HG03520 (cell line): ENCODE measurements around the gene ZNF263.
"Not testable (repeated sequence)": the region's sequence is repeated elsewhere in the genome, so short reads cannot be mapped to it uniquely, and the experiment has no call there.

Experiments used
- ATAC-seq: cut with Tn5 transposase; IDR thresholded peaks from one replicate; pipeline ENCODE4 v1.9.1; 2021; ENCODE audit warnings: mild to moderate bottlenecking, moderate library complexity; ENCODE audit not compliant: unreplicated experiment

Gene ZNF263

DNA sequence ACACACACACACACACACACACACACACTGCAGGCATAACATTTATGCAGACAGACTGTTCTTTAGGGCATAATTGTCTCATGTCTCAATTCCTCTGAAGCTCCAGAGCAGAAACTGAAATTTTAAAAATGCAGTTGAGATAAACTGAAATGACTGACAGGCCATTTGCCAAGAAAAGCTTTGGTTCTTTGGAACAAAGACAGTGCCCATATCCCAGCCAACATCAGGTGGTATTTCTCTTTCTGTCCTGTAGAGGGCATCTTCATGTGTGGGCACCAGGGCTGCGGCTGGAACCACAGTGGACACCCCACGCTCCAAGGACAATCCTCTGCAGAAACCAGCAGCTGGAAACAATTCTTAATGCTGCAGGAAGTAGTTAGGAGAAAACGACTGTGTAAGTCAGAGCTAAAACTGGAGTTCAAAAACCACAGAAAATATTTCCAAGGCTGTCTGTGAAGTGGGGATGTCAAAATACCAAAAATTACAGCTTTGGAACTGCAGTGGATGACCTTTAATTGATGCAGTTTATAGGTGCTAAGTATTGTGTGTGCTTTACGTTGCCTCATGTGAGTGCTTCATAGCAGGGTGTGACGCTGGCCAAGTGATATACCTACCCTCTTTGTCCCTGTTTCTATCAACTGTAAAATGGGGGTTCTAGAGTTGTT lies 16.3 kb upstream of the ZNF263 start:
- no peak for ATAC-seq

DNA sequence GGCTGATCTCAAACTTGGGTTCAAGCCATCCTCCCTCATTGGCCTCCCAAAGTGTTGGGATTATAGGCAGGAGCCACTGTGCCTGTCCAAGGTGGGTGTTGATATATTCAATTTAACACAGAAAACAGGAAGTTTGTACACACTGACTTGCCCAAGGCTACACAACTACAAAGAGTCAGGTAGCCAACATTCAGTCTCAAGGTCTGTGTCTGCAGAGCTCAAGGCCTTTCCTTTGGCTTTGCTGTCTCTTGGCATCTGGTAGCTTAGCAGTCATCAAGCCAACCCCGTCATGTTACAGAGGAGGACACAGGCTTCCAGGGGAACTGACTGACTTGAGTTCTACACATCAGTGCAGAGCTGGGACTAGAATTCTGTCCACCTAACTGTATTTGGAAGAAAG lies 15.0 kb upstream of the ZNF263 start:
- ATAC-seq: no peak

DNA sequence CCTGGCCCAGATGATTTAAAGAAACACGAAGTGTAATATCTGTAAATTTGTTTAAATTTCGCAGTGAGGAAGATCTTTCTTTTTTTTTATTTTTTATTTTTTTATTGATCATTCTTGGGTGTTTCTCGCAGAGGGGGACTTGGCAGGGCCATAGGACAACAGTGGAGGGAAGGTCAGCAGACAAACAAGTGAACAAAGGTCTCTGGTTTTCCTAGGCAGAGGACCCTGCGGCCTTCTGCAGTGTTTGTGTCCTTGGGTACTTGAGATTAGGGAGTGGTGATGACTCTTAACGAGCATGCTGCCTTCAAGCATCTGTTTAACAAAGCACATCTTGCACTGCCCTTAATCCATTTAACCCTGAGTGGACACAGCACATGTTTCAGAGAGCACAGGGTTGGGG lies 12.6 kb upstream of the ZNF263 start:
- ATAC-seq: not testable (repeated sequence)

DNA sequence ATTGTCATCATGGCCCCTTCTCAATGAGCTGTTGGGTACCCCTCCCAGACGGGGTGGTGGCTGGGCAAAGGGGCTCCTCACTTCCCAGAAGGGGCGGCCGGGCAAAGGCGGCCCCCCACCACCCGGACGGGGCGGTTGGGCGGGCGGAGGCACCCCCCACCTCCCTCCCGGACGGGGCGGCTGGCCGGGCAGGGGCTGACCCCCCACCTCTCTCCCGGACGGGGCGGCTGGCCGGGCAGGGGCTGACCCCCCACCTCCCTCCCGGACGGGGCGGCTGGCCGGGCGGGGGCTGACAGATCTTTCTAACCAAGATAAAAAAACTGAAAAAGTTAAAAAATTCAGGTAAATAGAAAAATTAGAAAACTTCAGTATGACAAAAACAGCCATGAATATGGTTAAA lies 12.0 kb upstream of the ZNF263 start:
- not testable (repeated sequence) for ATAC-seq

DNA sequence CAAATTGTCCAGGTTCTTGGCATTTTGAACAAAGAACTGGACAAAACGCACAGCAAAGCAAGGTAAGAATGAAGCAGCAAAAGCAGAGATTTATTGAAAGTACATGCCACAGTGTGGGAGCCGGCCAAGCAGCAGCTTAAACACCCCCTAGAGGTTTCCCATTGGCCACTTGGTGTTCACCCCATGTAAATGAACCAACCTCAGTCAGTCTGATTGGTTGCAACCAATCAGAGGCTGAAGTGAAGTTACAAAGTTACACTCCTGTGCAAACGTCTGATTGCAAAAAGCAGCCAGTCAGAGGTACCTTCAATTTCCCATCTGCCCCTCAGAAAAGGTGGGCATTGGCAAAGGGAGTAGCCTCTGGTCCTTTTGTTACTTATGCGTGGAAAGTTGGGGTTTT lies 8.8 kb upstream of the ZNF263 start:
- ATAC-seq: no peak

DNA sequence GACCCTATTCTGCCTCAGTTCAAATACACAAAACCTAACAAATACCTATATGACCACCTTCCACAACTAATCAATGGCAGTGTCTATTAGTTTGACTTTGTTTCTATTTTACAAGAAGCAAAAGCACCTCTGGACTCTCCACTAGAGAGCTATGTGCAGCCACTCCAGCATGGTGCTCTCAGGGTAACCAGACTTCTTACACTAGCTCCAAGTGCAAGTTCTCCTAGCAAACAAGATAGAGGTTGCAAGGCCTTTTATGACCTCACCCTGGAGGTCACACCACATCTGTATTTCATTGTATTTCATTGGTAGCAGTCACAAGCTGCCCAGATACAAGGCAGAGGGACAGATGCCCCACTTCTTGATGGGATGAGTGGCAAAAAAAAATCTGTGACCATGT lies 8.3 kb upstream of the ZNF263 start:
- ATAC-seq: no peak

DNA sequence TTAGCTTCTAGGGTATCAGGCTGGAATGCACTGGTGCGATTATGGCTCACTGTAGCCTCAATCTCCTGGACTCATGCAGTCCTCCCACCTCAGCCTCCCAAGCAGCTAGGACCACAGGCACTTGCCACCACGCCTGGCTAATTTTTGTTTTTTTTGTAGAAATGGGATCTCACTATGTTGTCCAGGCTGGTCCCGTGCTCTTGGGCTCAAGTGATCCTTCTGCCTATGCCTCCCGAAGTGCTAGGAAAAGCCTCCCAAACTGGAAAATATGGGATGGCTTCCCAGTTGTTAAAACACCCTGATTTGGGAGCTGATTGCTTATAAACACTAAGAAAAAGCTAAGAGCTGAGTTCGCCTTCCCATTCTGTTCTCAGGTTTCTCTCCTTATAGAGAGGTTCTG lies 6.6 kb upstream of the ZNF263 start:
- no peak for ATAC-seq

DNA sequence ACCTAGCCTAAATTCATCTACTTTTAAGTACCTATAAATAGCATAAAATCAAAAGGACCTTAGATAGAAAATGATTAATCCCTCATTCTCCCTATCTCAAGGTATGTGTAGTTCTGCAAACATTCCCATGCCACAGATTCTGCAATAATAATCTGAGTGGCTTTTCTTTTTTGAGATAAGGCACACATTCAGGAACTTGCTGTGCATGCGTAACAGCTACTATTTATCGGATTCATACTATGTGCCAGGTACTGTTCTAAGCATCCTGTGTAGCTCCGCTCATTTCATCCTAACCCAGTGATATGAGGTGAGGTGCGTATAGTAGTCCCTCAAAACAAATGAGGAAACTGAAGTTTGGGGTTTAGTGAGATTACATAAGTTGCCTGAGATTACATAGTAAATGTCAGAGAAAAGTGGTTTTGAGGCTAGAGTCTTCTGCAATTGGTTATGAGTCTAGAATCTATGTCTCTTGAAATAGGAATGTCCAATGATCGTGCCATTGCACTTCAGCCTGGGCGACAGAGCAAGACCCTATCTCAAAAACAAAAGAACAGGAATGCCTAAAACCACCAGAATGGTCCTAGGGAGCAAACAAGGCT lies 2.0 kb upstream of the ZNF263 start:
- no peak for ATAC-seq

DNA sequence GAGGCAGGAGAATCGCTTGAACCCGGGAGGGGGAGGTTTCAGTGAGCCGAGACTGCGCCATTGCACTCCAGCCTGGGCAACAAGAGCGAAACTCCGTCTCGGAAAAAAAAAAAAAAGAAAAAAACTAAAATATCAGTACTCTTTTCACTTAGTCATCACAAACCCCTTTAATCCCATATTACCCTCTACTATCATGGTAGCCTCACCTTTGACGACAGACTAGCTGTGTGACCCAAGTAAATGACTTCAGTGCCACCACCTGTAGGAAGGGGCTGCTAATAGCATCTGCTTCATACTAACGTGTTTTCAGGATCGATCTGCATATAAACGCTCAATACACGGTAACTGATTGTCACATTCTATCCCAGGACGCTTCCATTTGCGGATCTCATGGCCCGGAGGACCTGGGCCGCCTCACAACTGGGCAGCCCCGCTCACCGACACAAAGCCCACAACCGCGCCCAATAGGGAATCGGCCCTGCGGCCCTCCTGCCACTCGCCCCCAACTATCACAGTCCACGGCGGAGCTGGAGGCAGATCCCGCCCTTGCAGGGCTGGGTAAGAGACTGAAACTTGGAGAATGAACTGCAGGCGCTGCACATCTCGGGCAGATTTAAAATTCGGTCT lies 1.1 kb upstream of the ZNF263 start:
- peak; percentile 21 for ATAC-seq

DNA sequence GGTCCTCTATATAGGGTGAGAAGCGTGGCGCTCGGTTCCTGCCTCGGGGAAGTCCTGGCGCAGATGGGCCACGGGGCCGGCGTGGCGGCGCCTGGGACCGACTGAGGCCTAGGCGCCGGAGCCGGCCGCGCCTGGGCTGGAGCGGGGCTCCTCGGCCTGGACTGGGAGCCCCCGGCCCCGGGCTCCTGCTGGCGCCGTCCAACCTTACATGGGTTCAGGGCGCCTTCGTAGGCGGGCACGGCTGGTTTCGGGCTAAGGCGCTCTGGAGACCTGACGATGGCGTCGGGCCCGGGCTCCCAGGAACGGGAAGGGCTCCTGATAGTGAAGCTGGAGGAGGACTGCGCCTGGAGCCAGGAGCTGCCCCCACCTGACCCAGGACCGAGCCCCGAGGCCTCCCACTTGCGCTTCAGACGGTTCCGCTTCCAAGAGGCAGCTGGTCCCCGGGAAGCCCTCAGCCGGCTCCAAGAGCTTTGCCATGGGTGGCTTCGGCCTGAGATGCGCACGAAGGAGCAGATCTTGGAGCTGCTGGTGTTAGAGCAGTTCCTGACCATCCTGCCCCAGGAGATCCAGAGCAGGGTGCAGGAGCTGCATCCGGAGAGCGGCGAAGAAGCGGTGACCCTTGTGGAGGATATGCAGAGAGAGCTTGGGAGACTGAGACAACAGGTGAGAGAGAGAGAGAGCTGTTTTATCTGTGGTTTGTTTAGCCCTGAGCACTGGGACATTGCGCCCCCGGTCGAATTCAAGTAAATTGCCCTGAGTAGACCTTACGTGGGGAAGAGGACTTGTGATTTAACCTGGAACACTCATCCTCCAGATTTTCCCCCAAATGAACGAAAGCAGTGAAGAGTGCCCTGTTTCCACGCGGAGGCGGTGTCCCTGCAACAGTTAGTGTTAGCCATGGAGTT lies 504 bp downstream of the ZNF263 start:
- no peak for ATAC-seq

DNA sequence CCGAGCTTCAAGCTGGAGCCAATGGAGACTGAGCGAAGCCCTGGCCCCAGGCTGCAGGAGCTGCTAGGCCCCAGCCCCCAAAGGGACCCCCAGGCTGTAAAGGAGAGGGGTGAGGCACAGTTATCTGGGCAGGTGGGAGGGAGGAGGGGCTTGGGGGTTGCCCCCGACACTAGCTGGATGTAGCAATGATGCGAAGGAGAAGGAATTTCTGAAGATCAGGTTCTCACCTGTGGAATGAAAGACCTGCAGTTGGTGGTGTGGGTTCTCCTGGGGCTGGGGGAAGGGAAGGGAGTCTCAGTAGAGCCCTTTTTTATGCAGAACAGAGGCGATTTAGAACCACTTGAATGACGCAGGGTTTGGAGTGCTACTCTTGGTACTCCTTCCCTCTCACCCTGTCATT lies 1.8 kb downstream of the ZNF263 start:
- ATAC-seq: no peak

DNA sequence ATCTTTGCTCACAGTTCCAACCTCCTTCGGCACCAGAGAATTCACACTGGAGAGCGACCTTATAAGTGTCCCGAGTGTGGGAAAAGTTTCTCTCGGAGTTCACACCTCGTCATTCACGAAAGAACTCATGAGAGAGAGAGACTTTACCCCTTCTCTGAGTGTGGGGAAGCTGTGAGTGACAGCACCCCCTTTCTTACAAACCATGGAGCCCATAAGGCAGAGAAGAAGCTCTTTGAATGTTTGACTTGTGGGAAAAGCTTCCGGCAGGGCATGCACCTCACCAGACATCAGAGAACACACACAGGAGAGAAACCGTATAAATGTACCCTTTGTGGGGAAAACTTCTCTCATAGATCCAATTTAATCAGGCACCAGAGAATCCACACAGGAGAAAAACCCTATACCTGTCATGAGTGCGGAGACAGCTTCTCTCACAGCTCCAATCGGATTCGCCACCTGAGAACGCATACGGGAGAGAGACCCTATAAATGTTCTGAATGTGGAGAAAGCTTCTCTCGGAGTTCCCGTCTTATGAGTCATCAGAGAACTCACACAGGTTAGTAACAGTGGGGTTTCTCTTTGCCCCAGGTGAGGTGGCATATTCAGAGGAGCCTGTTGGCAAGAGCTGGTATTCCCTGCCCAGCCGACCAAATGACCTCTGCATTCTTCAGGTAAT lies 6.8 kb downstream of the ZNF263 start:
- ATAC-seq: no peak

DNA sequence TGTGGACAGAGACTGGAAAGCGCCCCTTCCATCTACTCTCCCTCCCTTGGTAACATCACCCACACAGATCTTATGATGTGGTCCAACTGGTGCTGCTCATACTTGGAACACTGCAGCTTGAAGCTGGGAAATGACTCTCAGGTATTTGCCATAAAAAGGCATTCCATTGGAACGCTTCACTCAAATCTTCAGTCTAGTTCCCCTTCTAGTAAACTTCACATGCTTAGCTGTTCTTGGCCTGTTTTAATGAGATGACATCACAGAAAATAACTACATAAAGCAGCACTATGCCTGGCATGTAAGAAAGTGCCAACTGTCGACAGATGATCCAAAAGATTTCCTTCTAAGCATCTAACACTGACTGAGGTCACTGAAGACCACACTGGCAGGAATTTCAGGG lies 9.3 kb downstream of the ZNF263 start:
- no peak for ATAC-seq

DNA sequence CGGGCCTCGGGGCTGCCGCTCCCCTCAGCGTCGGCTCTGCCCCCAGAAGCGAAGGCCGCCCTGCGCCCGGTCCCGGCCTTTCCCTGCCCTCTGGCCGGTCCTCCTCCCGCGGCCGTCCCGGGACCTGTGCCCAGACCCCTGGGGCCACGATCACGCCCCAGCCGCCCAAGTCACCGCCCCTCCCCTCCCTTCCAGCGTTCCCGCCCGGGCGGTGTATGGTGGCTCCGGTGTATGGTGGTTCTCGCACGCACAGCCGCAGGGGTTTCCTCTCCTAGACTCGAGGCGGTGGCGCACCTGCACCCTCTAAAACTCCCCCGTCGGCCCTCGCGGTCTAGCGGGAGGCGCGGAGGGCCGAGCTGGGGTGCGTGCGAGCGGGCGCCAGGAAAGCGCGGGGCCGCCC lies 11.9 kb downstream of the ZNF263 start:
- no peak for ATAC-seq

DNA sequence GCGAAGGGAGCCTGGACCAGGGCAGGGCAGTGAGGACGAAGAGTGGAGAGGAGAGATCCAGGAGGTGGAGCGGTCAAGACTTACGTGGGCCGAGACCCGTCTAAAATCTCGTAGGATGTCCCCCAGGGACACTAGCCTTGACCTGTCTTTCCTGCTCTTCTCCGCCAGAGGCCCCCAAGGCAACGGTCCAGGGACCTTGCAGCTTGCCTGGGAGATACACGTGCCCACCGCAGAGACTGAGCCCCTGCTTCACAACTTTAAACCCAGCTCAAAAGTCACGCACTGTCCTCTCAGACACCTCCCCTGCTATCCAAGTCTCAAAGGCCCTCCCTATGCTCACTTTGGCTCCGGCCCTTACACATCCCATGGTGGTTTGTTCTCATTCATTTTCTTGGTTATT lies 12.5 kb downstream of the ZNF263 start:
- no peak for ATAC-seq

DNA sequence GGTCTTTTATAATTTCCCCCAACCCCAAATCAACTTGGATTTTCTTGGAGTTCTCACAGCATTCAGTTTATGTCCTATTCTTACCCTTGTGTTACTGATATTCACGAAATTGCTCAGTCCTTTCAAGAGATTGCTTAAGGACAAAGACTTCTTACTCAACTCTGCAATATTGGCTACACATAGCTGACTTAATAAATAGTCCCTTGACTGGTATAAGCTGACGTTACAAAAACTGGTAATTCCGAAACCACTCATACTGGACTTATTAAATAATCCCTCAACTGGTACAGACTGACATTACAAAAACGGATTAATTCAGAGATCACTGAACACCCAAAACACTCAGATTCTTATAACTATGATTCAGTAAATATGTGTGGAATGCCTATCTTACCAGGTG lies 21.1 kb downstream of the ZNF263 start:
- no peak for ATAC-seq

DNA sequence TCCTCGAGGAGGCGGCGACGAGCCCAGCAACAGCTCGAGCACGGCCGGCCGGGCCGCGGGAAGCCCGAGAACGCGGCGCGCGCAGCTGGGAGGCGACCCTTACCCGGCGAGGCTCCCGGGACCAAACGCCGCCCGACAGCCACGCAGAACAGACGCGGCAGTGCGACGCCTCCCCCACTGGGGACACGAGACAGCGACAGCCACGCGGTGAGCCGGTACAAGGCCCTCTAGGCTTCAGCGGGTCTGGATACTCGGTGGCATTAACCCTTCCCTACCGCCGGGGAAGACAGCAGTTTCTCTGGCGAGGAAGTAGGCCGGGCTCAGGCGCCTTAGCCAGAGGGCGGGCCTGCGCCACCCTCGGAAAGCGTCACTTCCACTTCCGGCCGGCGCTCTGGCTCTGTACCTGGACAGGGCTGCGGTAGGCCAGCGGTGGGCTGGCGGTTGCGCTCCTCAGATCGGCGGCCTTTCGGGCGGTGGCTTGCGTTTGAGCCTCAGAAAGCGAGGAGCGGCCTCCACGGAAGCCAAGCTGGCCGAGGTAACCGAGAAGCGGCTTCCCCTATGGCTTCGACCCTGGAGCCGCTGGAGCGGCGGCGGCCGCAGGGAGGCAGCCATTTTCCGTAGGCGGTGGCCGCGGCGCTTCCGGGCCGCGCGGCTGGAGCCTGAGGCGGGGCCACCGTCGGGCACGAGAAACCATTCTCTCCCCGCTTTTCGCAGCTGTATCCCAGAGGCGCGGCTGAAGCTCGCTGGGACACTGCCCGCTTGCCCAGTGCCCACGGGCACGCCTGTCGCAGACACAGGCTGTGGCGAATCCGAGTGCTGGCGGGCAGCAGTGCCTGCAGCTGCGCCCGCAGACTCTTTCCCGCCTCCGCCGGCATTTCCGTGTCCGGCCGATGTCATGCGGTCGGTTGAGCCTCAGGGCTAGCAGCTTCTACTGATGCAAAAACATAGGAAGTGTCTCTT lies 22.1 kb downstream of the ZNF263 start, which contains the start of the genes TIGD7 and ZNF75A:
Gene TIGD7 (minus strand): TSS at position 322 of the 960 bp plus-strand sequence. CDS start 4,816 bp downstream, outside the sequence.
Gene ZNF75A (plus strand): TSS at position 389 of the 960 bp plus-strand sequence. CDS start 2,932 bp downstream, outside the sequence.
- peak; percentile 89 for ATAC-seq

DNA sequence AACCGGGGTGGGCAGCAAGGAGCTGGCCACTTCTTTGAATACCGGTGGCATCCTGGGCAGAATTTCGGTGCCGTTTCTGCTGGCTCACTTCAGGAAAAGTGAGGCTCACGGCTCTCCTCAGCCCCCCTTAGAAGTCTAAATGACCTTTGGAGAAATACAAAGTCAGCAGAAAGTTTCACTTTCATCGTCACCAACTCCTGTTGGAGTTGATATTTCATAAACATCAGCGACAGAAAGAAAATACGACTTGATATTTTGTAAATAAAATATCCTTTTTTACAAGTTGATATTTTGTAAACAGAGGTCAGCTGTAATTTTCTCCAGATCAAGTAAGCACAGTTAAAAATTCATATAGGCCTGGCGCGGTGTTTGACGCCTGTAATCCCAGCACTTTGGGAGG lies 22.8 kb downstream of the ZNF263 start:
- no peak for ATAC-seq

DNA sequence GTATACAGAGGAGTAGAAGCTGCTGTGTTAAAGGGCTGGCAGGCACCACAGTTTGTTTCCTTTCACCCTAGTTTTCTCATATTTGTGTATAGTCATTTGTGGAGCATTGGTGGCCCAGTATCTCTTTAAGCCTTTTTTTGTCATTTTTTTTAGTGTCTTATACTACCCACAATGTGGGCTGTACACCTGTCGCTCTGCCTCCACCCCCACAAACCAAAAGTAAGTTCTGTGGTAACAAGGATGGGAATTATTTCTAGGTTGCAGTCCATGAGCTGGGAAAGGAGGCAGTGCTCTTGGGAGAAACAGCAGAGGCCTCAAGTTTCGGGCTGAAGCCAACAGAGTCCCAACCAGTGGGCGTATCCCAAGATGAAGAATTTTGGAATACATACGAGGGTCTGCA lies 28.2 kb downstream of the ZNF263 start:
- no peak for ATAC-seq
